ENCODE measurements around the gene GTF2E1.

GRCh38 chr3:120797857-120798256, 55.3 kb downstream of the GTF2E1 start:
- TF ChIP-seq POLR2A (IDR thresholded peaks at IDR 0.05; ENCODE audit: low read length), result no peak
- no peak for TF ChIP-seq TP53 (CRISPR knock-in tag; IDR thresholded peaks at IDR 0.05)
- TF ChIP-seq ZSCAN20 (CRISPR knock-in tag; IDR thresholded peaks at IDR 0.05), result no peak
- TF ChIP-seq, protein P1, sequence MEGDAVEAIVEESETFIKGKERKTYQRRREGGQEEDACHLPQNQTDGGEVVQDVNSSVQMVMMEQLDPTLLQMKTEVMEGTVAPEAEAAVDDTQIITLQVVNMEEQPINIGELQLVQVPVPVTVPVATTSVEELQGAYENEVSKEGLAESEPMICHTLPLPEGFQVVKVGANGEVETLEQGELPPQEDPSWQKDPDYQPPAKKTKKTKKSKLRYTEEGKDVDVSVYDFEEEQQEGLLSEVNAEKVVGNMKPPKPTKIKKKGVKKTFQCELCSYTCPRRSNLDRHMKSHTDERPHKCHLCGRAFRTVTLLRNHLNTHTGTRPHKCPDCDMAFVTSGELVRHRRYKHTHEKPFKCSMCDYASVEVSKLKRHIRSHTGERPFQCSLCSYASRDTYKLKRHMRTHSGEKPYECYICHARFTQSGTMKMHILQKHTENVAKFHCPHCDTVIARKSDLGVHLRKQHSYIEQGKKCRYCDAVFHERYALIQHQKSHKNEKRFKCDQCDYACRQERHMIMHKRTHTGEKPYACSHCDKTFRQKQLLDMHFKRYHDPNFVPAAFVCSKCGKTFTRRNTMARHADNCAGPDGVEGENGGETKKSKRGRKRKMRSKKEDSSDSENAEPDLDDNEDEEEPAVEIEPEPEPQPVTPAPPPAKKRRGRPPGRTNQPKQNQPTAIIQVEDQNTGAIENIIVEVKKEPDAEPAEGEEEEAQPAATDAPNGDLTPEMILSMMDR (IDR thresholded peaks at IDR 0.05), result no peak
- no peak for TF ChIP-seq JUN (IDR thresholded peaks at IDR 0.05)
- TF ChIP-seq, protein P2, sequence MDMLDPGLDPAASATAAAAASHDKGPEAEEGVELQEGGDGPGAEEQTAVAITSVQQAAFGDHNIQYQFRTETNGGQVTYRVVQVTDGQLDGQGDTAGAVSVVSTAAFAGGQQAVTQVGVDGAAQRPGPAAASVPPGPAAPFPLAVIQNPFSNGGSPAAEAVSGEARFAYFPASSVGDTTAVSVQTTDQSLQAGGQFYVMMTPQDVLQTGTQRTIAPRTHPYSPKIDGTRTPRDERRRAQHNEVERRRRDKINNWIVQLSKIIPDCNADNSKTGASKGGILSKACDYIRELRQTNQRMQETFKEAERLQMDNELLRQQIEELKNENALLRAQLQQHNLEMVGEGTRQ (IDR thresholded peaks at IDR 0.05), result no peak
- no peak for TF ChIP-seq EP300 (IDR thresholded peaks at IDR 0.05)

All from A549 (cell line).